K562 (cell line): ENCODE data around the gene SLC29A2. TPM values are rescaled to one million over a fixed set of nuclear protein-coding genes. Genes with fewer than 3 reads are reported as not detected.

Source experiments
- CBX8 ChIP-seq: fragments of 200-600 bp; sonication (generic); IDR thresholded peaks from 2 replicates; pipeline ENCODE4 v1.6.1; 2012; ENCODE audit warnings: borderline replicate concordance, mixed run types, low read depth, mild to moderate bottlenecking, moderate library complexity, mixed read lengths, low read length, control low read depth, inconsistent platforms; ENCODE audit not compliant: poor library complexity, severe bottlenecking; ENCODE audit errors: extremely low read depth
- HDAC3 ChIP-seq: fragments of 450-650 bp; IDR thresholded peaks from 2 replicates; pipeline ENCODE4 v1.6.1; 2018; ENCODE audit warnings: borderline replicate concordance, mild to moderate bottlenecking, moderate library complexity; ENCODE audit not compliant: partially characterized antibody
- KLF13 ChIP-seq: fragments of 450-650 bp; IDR thresholded peaks from 2 replicates; pipeline ENCODE4 v1.6.1; 2016; ENCODE audit warnings: missing genetic modification characterization, low read depth, mild to moderate bottlenecking, missing compliant biosample characterization, moderate library complexity, borderline replicate concordance
- KLF16 ChIP-seq: IDR thresholded peaks from 2 replicates; pipeline ENCODE4 v1.6.1; 2016; ENCODE audit warnings: antibody characterized with exemption
- KLF6 ChIP-seq: fragments of 250-450 bp; sonication (Bioruptor Pico); IDR thresholded peaks from 2 replicates; pipeline ENCODE4 v1.4.0; 2020; ENCODE audit warnings: mild to moderate bottlenecking, moderate library complexity, borderline replicate concordance
- MYNN ChIP-seq, 2 experiments: sonication (generic); formaldehyde crosslinking in 1 of 2; IDR thresholded peaks; 2 replicates each; pipeline versions ENCODE4 v1.5.0 to v1.6.1; 2016 to 2020; ENCODE audit warnings: antibody characterized with exemption in 1 of 2, missing genetic modification reagents in 1 of 2
- NR2C2 ChIP-seq, 2 experiments: fragments of 200-800 bp in 1 of 2; sonication (Bioruptor generic) in 1 of 2; sonication (generic) in 1 of 2; formaldehyde crosslinking in 1 of 2; IDR thresholded peaks; 2 replicates each; pipeline versions ENCODE4 v1.6.1 to v1.8.0; 2016 to 2022; ENCODE audit warnings: mild to moderate bottlenecking in 1 of 2, missing compliant biosample characterization in 1 of 2, missing genetic modification characterization in 1 of 2, missing genetic modification reagents in 1 of 2
- PCBP1 ChIP-seq: fragments of 200-400 bp; formaldehyde crosslinking; IDR thresholded peaks from 2 replicates; pipeline ENCODE4 v1.6.1; 2018; ENCODE audit warnings: mild to moderate bottlenecking, low read depth, low read length; ENCODE audit not compliant: poor library complexity, severe bottlenecking
- PPARD ChIP-seq: fragments of 250-450 bp; sonication (Bioruptor Pico); IDR thresholded peaks from 2 replicates; pipeline ENCODE4 v1.8.0; 2022; ENCODE audit warnings: inconsistent platforms, mild to moderate bottlenecking, moderate library complexity
- ZBTB2 ChIP-seq: fragments of 450-650 bp; IDR thresholded peaks from 2 replicates; pipeline ENCODE4 v1.6.1; 2016; ENCODE audit warnings: antibody characterized with exemption
- ZBTB7A ChIP-seq: IDR thresholded peaks from 2 replicates; pipeline ENCODE4 v1.6.1; 2011; ENCODE audit warnings: low read depth, mild to moderate bottlenecking, low read length, moderate library complexity, borderline replicate concordance; ENCODE audit not compliant: control insufficient read depth
- ZBTB8A ChIP-seq: fragments of 450-650 bp; IDR thresholded peaks from 2 replicates; pipeline ENCODE4 v1.6.1; 2018; ENCODE audit warnings: mild to moderate bottlenecking, moderate library complexity; ENCODE audit not compliant: partially characterized antibody
- polyA plus RNA-seq, 8 experiments: library from polyadenylated mRNA; depleted of rRNA in 4 of 8; stranded (reverse) in 5 of 8; unstranded in 3 of 8; fragments of >200 nt; fragmentation: Nextera tagmentation in 2 of 8; fragmentation: Illumina TruSeq in 1 of 8; extraction: Ambion mirVana in 2 of 8; extraction: Trizol in 1 of 8; gene quantifications; 2 replicates each; pipeline versions ENCODE4 v1.2.1 to v1.2.3, GENCODE V29; 2011 to 2014; ENCODE audit warnings: inconsistent platforms in 1 of 8, missing spikeins in 1 of 8
- total RNA-seq, 7 experiments: library from RNA; depleted of rRNA in 6 of 7; stranded (reverse); fragments of >200 nt in 6 of 7; fragmentation: Illumina TruSeq in 2 of 7; extraction: Trizol in 2 of 7; gene quantifications; 2 replicates each; pipeline versions ENCODE4 v1.2.1 to v1.2.3, GENCODE V29; 2011 to 2021; ENCODE audit warnings: low replicate concordance in 1 of 7
- TF ChIP-seq, protein P1 (sequence below): sonication (generic); formaldehyde crosslinking; IDR thresholded peaks from 2 replicates; pipeline ENCODE4 v1.8.0; 2022; ENCODE audit warnings: mild to moderate bottlenecking, missing genetic modification reagents
- TF ChIP-seq, protein P2 (sequence below), 2 experiments: fragments of 450-650 bp; conservative IDR thresholded peaks; 2 replicates each; pipeline ENCODE4 v1.6.1; 2017; ENCODE audit warnings: mild to moderate bottlenecking in 2 of 2, moderate library complexity in 2 of 2

Gene SLC29A2
- total and polyA plus RNA-seq, 9 of the 15 experiments (the other 6 are each of a cell fraction or from before 2014, with no cell fraction given) = 2.4 to 48.6 (median 14.2) TPM

- TF ChIP-seq, protein P1, sequence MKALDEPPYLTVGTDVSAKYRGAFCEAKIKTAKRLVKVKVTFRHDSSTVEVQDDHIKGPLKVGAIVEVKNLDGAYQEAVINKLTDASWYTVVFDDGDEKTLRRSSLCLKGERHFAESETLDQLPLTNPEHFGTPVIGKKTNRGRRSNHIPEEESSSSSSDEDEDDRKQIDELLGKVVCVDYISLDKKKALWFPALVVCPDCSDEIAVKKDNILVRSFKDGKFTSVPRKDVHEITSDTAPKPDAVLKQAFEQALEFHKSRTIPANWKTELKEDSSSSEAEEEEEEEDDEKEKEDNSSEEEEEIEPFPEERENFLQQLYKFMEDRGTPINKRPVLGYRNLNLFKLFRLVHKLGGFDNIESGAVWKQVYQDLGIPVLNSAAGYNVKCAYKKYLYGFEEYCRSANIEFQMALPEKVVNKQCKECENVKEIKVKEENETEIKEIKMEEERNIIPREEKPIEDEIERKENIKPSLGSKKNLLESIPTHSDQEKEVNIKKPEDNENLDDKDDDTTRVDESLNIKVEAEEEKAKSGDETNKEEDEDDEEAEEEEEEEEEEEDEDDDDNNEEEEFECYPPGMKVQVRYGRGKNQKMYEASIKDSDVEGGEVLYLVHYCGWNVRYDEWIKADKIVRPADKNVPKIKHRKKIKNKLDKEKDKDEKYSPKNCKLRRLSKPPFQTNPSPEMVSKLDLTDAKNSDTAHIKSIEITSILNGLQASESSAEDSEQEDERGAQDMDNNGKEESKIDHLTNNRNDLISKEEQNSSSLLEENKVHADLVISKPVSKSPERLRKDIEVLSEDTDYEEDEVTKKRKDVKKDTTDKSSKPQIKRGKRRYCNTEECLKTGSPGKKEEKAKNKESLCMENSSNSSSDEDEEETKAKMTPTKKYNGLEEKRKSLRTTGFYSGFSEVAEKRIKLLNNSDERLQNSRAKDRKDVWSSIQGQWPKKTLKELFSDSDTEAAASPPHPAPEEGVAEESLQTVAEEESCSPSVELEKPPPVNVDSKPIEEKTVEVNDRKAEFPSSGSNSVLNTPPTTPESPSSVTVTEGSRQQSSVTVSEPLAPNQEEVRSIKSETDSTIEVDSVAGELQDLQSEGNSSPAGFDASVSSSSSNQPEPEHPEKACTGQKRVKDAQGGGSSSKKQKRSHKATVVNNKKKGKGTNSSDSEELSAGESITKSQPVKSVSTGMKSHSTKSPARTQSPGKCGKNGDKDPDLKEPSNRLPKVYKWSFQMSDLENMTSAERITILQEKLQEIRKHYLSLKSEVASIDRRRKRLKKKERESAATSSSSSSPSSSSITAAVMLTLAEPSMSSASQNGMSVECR (CRISPR knock-in tag) = peak; percentile 70; the same call in 1 of the 2 replicates
- TF ChIP-seq ZBTB7A (0 out of 2 replicates have a peak, but pooled peaks have one; percentile 29), KLF13 (tag) (no peak), NR2C2 (CRISPR knock-in tag; IDR thresholded peaks at IDR 0.05) (no peak), NR2C2 (tag; IDR thresholded peaks at IDR 0.05) (no peak), MYNN (IDR thresholded peaks at IDR 0.05) (no peak), MYNN (CRISPR knock-in tag; IDR thresholded peaks at IDR 0.05) (no peak), CBX8 (no peak), KLF16 (peak; percentile 71; the same call in 1 of the 2 replicates), ZBTB2 (no peak), ZBTB8A (no peak), PPARD (CRISPR knock-in tag) (no peak), KLF6 (no peak), PCBP1 (peak; percentile 35), HDAC3 (no peak)
- TF ChIP-seq, protein P2, sequence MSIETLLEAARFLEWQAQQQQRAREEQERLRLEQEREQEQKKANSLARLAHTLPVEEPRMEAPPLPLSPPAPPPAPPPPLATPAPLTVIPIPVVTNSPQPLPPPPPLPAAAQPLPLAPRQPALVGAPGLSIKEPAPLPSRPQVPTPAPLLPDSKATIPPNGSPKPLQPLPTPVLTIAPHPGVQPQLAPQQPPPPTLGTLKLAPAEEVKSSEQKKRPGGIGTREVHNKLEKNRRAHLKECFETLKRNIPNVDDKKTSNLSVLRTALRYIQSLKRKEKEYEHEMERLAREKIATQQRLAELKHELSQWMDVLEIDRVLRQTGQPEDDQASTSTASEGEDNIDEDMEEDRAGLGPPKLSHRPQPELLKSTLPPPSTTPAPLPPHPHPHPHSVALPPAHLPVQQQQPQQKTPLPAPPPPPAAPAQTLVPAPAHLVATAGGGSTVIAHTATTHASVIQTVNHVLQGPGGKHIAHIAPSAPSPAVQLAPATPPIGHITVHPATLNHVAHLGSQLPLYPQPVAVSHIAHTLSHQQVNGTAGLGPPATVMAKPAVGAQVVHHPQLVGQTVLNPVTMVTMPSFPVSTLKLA (conservative IDR thresholded peaks at IDR 0.05) = peak; percentile 66 to 68
Observed at GRCh38 chr11:66408488-66409214, 37.1 kb upstream of the SLC29A2 start (continued).
